GM18526 (cell line): Measurements from ENCODE around the gene BRAF.
A peak's percentile ranks its signal among the peaks of the same experiment; 100 is the strongest.

Experiments used
- POLR2A ChIP-seq: IDR thresholded peaks from 3 replicates; pipeline ENCODE4 v1.6.1; 2011; ENCODE audit not compliant: insufficient read length; ENCODE audit errors: extremely low read depth

BRAF gene

GRCh38 chr7:140702774-140703173 lies 222.0 kb downstream of the BRAF start:
- TF ChIP-seq POLR2A = no peak

GRCh38 chr7:140698477-140698876 lies 226.3 kb downstream of the BRAF start:
- TF ChIP-seq POLR2A = no peak

GRCh38 chr7:140697447-140698143 lies 227.1 kb downstream of the BRAF start:
- TF ChIP-seq POLR2A = no peak

- peak; percentile 83 for TF ChIP-seq POLR2A
Measured at GRCh38 chr7:140696680-140697446, 227.9 kb downstream of the BRAF start, which contains the start of gene NDUFB2. Gene NDUFB2, plus strand, starts transcription at chr7:140696708. Its CDS starts 37 bp downstream, at chr7:140696745.

GRCh38 chr7:140696024-140696679 lies 228.6 kb downstream of the BRAF start:
- no peak for TF ChIP-seq POLR2A

- TF ChIP-seq POLR2A = no peak
Measured at GRCh38 chr7:140695381-140695780, 229.3 kb downstream of the BRAF start.

- no peak for TF ChIP-seq POLR2A
Measured at GRCh38 chr7:140694592-140694991, 230.1 kb downstream of the BRAF start.

- no peak for TF ChIP-seq POLR2A
Measured at GRCh38 chr7:140691376-140692045, 233.2 kb downstream of the BRAF start.

GRCh38 chr7:140689199-140690152 lies 235.3 kb downstream of the BRAF start:
- TF ChIP-seq POLR2A = no peak

GRCh38 chr7:140688341-140688740 lies 236.4 kb downstream of the BRAF start:
- no peak for TF ChIP-seq POLR2A

GRCh38 chr7:140686921-140687320 lies 237.8 kb downstream of the BRAF start:
- TF ChIP-seq POLR2A = no peak

GRCh38 chr7:140685407-140686087 lies 239.2 kb downstream of the BRAF start:
- TF ChIP-seq POLR2A = no peak

- no peak for TF ChIP-seq POLR2A
Measured at GRCh38 chr7:140684066-140684950, 240.4 kb downstream of the BRAF start.
